Measurements from ENCODE around the gene ARHGAP1.

The ARHGAP1 gene

GRCh38 chr11:46701078-46701654 is 747 bp upstream of the ARHGAP1 start:
- Histone ChIP-seq H3K9me3 (ENCODE audit: control insufficient read depth, low read depth, low read length) (no peaks in the 10 kb centered on the region), H3K27me3 (ENCODE audit: control insufficient read depth, insufficient read depth, low read length) (no peaks in the 10 kb centered on the region), H3K27ac (ENCODE audit: low read length) (peak overlapping the region; percentile 93), H3K4me1 (ENCODE audit: control insufficient read depth, low read depth, low read length) (no peaks in the 10 kb centered on the region), H3K9ac (ENCODE audit: low read length) (peak overlapping the region; percentile 83), H3K4me3 (ENCODE audit: low read length) (peak overlapping the region; percentile 70), H3K36me3 (ENCODE audit: control insufficient read depth, low read depth, low read length) (peaks cover 35% of the 10 kb centered on the region)

GRCh38 chr11:46698597-46698996 is 1.8 kb downstream of the ARHGAP1 start:
- Histone ChIP-seq H3K36me3 (ENCODE audit: control insufficient read depth, low read depth, low read length) (peaks cover 20% of the 10 kb centered on the region), H3K9ac (ENCODE audit: low read length) (no peak overlapping the region), H3K4me1 (ENCODE audit: control insufficient read depth, low read depth, low read length) (no peaks in the 10 kb centered on the region), H3K27me3 (ENCODE audit: control insufficient read depth, insufficient read depth, low read length) (no peaks in the 10 kb centered on the region), H3K4me3 (ENCODE audit: low read length) (no peak overlapping the region), H3K9me3 (ENCODE audit: control insufficient read depth, low read depth, low read length) (no peaks in the 10 kb centered on the region), H3K27ac (ENCODE audit: low read length) (no peak overlapping the region)

- no peaks in the 10 kb centered on the region for H3K4me1 ChIP-seq (ENCODE audit: control insufficient read depth, low read depth, low read length)
- no peak overlapping the region for H3K27ac ChIP-seq (ENCODE audit: low read length)
- H3K4me3 ChIP-seq (ENCODE audit: low read length), result no peak overlapping the region
- H3K9ac ChIP-seq (ENCODE audit: low read length), result no peak overlapping the region
- no peaks in the 10 kb centered on the region for H3K9me3 ChIP-seq (ENCODE audit: control insufficient read depth, low read depth, low read length)
- H3K36me3 ChIP-seq (ENCODE audit: control insufficient read depth, low read depth, low read length), result peaks cover 12% of the 10 kb centered on the region
- H3K27me3 ChIP-seq (ENCODE audit: control insufficient read depth, insufficient read depth, low read length), result no peaks in the 10 kb centered on the region
These were observed 2.7 kb downstream of the ARHGAP1 start for GRCh38 chr11:46697723-46698122.

- no peak overlapping the region for H3K9ac ChIP-seq (ENCODE audit: low read length)
- no peak overlapping the region for H3K27ac ChIP-seq (ENCODE audit: low read length)
- no peaks in the 10 kb centered on the region for H3K9me3 ChIP-seq (ENCODE audit: control insufficient read depth, low read depth, low read length)
- no peak overlapping the region for H3K4me3 ChIP-seq (ENCODE audit: low read length)
- no peaks in the 10 kb centered on the region for H3K4me1 ChIP-seq (ENCODE audit: control insufficient read depth, low read depth, low read length)
- peaks cover 8% of the 10 kb centered on the region for H3K36me3 ChIP-seq (ENCODE audit: control insufficient read depth, low read depth, low read length)
- H3K27me3 ChIP-seq (ENCODE audit: control insufficient read depth, insufficient read depth, low read length), result no peaks in the 10 kb centered on the region
These were observed 3.1 kb downstream of the ARHGAP1 start for GRCh38 chr11:46697303-46697702.

GRCh38 chr11:46696212-46696558 is 4.2 kb downstream of the ARHGAP1 start:
- Histone ChIP-seq H3K9ac (ENCODE audit: low read length) (no peak overlapping the region), H3K27ac (ENCODE audit: low read length) (no peak overlapping the region)

GRCh38 chr11:46695345-46696211 is 4.8 kb downstream of the ARHGAP1 start:
- no peaks in the 10 kb centered on the region for H3K27me3 ChIP-seq (ENCODE audit: control insufficient read depth, insufficient read depth, low read length)
- H3K4me1 ChIP-seq (ENCODE audit: control insufficient read depth, low read depth, low read length), result no peaks in the 10 kb centered on the region
- peaks cover 8% of the 10 kb centered on the region for H3K36me3 ChIP-seq (ENCODE audit: control insufficient read depth, low read depth, low read length)
- H3K9me3 ChIP-seq (ENCODE audit: control insufficient read depth, low read depth, low read length), result no peaks in the 10 kb centered on the region
- H3K4me3 ChIP-seq (ENCODE audit: low read length), result no peak overlapping the region
- no peak overlapping the region for H3K9ac ChIP-seq (ENCODE audit: low read length)
- H3K27ac ChIP-seq (ENCODE audit: low read length), result no peak overlapping the region

More at GRCh38 chr11:46696212-46696558, 4.2 kb downstream of the ARHGAP1 start:
- Histone ChIP-seq H3K27me3 (ENCODE audit: control insufficient read depth, insufficient read depth, low read length) (no peaks in the 10 kb centered on the region), H3K9me3 (ENCODE audit: control insufficient read depth, low read depth, low read length) (no peaks in the 10 kb centered on the region), H3K36me3 (ENCODE audit: control insufficient read depth, low read depth, low read length) (peaks cover 8% of the 10 kb centered on the region), H3K4me3 (ENCODE audit: low read length) (no peak overlapping the region), H3K4me1 (ENCODE audit: control insufficient read depth, low read depth, low read length) (no peaks in the 10 kb centered on the region)

- H3K9ac ChIP-seq (ENCODE audit: low read length), result no peak overlapping the region
These were observed 5.8 kb downstream of the ARHGAP1 start for GRCh38 chr11:46694607-46695006.

GRCh38 chr11:46694072-46694471 is 6.3 kb downstream of the ARHGAP1 start:
- Histone ChIP-seq H3K36me3 (ENCODE audit: control insufficient read depth, low read depth, low read length) (peaks cover 8% of the 10 kb centered on the region), H3K27me3 (ENCODE audit: control insufficient read depth, insufficient read depth, low read length) (no peaks in the 10 kb centered on the region), H3K27ac (ENCODE audit: low read length) (no peak overlapping the region), H3K9me3 (ENCODE audit: control insufficient read depth, low read depth, low read length) (no peaks in the 10 kb centered on the region), H3K4me3 (ENCODE audit: low read length) (no peak overlapping the region), H3K9ac (ENCODE audit: low read length) (no peak overlapping the region), H3K4me1 (ENCODE audit: control insufficient read depth, low read depth, low read length) (no peaks in the 10 kb centered on the region)

More at GRCh38 chr11:46694607-46695006, 5.8 kb downstream of the ARHGAP1 start:
- Histone ChIP-seq H3K9me3 (ENCODE audit: control insufficient read depth, low read depth, low read length) (no peaks in the 10 kb centered on the region), H3K27ac (ENCODE audit: low read length) (no peak overlapping the region), H3K27me3 (ENCODE audit: control insufficient read depth, insufficient read depth, low read length) (no peaks in the 10 kb centered on the region), H3K4me1 (ENCODE audit: control insufficient read depth, low read depth, low read length) (no peaks in the 10 kb centered on the region), H3K36me3 (ENCODE audit: control insufficient read depth, low read depth, low read length) (peaks cover 8% of the 10 kb centered on the region), H3K4me3 (ENCODE audit: low read length) (no peak overlapping the region)

GRCh38 chr11:46693597-46694012 is 6.8 kb downstream of the ARHGAP1 start:
- Histone ChIP-seq H3K36me3 (ENCODE audit: control insufficient read depth, low read depth, low read length) (peaks cover 8% of the 10 kb centered on the region), H3K9ac (ENCODE audit: low read length) (no peak overlapping the region), H3K4me3 (ENCODE audit: low read length) (no peak overlapping the region), H3K27me3 (ENCODE audit: control insufficient read depth, insufficient read depth, low read length) (no peaks in the 10 kb centered on the region), H3K27ac (ENCODE audit: low read length) (no peak overlapping the region), H3K9me3 (ENCODE audit: control insufficient read depth, low read depth, low read length) (no peaks in the 10 kb centered on the region), H3K4me1 (ENCODE audit: control insufficient read depth, low read depth, low read length) (no peaks in the 10 kb centered on the region)

- Histone ChIP-seq H3K27me3 (ENCODE audit: control insufficient read depth, insufficient read depth, low read length) (no peaks in the 10 kb centered on the region), H3K4me1 (ENCODE audit: control insufficient read depth, low read depth, low read length) (no peaks in the 10 kb centered on the region), H3K9ac (ENCODE audit: low read length) (no peak overlapping the region), H3K36me3 (ENCODE audit: control insufficient read depth, low read depth, low read length) (peaks cover 9% of the 10 kb centered on the region), H3K27ac (ENCODE audit: low read length) (no peak overlapping the region), H3K9me3 (ENCODE audit: control insufficient read depth, low read depth, low read length) (no peaks in the 10 kb centered on the region), H3K4me3 (ENCODE audit: low read length) (no peak overlapping the region)
These were observed 8.0 kb downstream of the ARHGAP1 start for GRCh38 chr11:46692450-46692849.

GRCh38 chr11:46690702-46691101 is 9.7 kb downstream of the ARHGAP1 start:
- Histone ChIP-seq H3K27me3 (ENCODE audit: control insufficient read depth, insufficient read depth, low read length) (no peaks in the 10 kb centered on the region), H3K4me1 (ENCODE audit: control insufficient read depth, low read depth, low read length) (no peaks in the 10 kb centered on the region), H3K27ac (ENCODE audit: low read length) (no peak overlapping the region), H3K9me3 (ENCODE audit: control insufficient read depth, low read depth, low read length) (no peaks in the 10 kb centered on the region), H3K36me3 (ENCODE audit: control insufficient read depth, low read depth, low read length) (peaks cover 10% of the 10 kb centered on the region), H3K4me3 (ENCODE audit: low read length) (no peak overlapping the region), H3K9ac (ENCODE audit: low read length) (no peak overlapping the region)
